GM19239 (cell line): ENCODE results near the gene MAP1S.
A peak's percentile ranks its signal among the peaks of the same experiment; 100 is the strongest.
"Not testable (repeated sequence)": the region's sequence is repeated elsewhere in the genome, so short reads cannot be mapped to it uniquely, and the experiment has no call there.

ENCODE experiments used
- DNase-seq: peaks from one replicate; pipeline ENCODE4 v3.0.0; 2011; ENCODE audit warnings: low spot score; ENCODE audit not compliant: insufficient read length
- FAIRE-seq: peaks from 2 replicates; lab custom pipeline; 2011; peaks lifted over from hg19 to GRCh38; lab: Jason Lieb, UNC

The MAP1S gene

DNA sequence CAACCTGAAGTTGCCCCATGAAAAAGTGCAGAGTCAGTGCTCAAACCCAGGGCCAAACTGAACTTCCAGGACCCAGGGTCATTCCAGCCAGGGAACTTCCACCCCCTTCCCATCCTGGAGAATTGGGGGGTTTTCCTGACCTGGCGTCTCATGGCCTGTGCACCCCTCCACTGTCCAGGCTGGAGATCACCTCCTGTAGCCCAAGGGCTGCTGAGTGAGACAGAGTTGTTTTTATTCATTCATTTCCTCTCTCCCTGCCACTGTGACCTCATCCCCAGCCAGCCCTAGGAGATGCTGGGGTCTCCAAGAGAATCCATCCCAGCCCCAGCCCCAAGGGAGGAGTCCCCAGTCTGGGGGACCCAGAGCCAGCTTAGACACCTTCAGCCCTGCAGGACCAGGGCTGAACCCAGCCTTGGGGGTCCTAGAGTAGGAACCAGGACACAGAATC, 36.2 kb downstream of the MAP1S start:
- FAIRE-seq (no peak), DNase-seq (no peak)

DNA sequence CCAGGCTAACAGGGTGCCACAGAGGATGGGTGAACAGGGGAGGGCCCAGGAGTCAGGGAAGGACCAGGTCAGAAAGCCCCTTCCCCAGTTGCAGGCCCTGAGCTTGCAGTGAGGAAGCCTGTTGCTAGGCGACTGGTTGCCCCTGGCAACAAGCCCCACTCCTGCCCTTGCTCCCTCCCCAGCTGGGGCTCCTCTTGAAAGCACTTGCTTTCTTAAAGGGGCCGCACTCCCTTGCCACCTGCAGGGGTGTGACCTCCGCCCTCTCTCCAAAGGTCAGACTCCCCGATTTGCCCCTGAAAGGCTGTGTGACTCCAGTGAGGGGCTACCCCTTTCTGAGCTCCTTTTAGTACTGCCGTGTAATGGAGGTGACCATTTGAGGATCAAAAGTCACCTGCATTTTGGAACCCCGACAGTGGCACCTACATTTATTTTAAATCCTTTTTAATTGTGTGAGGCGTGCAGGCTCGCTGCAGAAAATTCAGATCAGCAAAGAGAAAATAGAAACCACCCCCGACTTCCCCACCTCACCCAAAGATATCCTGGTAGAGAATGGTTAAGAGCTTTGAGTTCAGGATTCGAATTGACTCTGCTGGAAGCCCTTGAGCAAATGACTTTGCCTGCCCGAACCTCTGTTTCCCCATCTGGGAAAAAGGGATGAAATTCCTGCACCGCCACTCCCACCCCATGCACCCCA, 36.8 kb downstream of the MAP1S start:
- DNase-seq, result no peak
- no peak for FAIRE-seq

DNA sequence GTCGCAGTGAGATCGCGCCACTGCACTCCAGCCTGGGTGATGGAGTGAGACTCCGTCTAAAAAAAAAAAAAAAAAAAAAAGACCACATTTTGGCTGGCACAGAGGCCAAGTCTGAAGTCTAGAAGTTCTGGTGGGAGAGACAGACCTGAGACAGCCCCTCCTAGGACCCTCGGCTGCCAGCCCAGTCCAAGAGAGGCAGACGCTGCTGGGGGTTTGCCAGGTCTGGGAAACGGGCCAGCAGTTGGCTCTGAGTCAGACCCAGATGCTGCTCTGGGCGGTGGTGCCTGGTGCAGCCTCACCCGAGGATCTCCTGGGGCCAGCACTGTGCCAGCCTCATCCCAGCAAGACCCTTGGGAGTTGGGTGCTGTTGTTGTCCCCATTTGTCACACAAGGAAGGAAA, 37.8 kb downstream of the MAP1S start:
- DNase-seq (no peak), FAIRE-seq (no peak)

DNA sequence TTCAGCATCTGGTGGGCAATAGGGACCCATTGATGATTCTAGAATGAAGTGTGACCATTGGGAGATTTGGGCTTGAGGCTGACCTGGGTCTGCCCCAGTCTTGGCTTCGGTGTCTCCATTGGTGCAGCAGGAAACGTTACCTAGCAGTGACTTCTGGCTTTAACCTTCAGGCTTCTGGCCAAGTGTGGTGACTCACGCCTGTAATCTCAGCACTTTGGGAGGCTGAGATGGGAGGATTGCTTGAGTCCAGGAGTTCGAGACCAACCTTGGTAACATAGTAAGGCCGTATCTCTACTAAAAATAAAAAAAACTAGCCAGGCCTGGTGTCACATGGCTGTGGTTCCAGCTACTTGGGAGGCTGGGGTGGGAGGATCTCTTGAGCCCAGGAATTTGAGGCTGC, 39.2 kb downstream of the MAP1S start:
- FAIRE-seq (no peak), DNase-seq (no peak)

DNA sequence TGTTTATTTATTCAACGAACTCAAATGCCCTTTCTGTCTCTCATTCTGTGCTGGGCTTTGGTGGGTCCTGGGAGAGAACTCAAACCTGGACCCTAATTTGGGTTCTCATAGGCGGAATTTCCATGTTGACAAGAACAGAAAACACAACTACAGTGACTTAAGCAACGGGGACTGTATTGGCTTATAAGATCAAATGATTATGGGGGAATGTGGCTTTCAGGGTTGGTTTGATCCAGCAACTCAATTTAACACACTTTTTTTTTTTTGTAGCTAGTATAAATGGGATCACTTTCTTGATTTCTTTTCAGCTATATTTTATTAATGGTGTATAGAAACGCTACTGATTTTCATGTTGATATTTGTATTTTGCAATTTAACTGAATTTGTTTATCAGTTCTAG, 41.9 kb downstream of the MAP1S start:
- DNase-seq, result no peak
- FAIRE-seq, result no peak

DNA sequence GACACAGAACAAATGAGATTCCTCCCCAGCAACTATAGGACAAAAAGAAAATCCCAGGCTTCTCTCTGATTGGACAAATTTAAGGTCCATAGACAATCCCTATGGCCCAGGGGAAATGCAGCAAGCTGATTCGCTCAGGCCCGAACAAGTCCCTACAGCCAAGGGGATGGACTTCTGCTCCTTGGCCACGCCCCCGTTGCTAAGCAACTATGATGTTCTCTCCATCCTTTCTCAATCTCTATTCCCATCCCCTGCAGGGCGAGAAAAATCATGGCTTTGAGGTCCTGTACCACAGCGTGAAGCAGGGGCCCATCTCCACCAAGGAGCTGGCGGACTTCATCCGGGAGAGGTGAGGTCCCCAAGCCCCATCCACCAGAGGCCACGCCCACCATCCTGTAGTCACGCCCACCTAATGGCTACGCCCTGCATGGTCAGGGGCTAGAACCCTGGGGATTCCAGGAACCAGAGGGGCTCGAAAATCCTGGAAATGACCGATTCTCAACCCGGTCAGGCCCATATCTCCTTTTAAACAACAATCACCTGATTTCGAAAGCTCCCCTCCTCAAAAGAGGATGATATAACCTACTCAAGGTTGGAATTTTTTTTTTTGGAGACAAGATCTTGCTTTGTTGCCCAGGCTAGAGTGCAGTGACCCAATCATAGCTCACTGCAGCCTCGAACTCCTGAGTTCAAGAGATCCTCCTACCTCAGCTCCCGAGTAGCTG, 43.4 kb downstream of the MAP1S start:
- DNase-seq (no peak), FAIRE-seq (peak; percentile 60)

DNA sequence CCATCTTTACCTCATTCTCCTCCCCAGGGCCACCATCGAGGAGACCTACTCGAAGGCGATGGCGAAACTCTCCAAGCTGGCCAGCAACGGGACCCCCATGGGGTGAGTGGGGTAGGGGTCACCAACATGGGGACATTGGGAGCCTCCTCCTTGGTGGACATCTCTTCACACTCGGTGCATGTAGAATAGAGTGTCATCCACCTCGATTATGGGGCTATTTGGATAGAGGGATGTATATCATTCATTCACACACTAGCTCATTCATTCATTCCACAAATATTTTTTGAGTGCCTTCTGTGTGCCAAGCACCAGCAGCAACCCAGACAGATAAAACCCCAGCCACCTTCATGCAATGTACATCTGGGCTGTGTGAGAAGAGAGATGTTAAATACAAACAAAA, 45.1 kb downstream of the MAP1S start:
- DNase-seq (no peak), FAIRE-seq (no peak)

DNA sequence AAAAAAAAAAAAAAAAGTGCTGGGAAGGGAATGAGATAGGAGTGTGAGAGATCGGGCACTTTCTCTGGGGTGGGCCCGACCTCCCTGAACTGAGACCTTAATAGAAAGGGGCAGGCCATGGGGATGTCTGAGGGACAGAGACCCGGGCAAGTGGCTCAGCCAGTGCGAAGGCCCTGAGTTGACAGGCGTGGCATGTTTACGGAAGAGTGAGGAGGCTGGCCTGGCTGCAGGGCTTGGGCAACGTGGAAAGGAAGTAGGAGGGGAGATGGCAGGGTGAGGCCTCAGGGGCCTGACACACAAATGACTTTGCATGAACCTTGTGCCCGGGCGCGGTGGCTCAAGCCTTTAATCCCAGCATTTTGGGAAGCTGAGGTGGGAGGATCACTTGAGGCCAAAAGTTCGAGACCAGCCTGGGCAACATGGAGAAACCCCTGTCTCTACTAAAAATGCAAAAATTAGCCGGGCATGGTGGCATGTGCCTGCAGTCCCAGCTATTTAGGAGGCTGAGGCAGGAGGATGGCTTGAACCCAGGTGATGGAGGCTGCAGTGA, 45.9 kb downstream of the MAP1S start:
- no peak for FAIRE-seq
- DNase-seq, result no peak

DNA sequence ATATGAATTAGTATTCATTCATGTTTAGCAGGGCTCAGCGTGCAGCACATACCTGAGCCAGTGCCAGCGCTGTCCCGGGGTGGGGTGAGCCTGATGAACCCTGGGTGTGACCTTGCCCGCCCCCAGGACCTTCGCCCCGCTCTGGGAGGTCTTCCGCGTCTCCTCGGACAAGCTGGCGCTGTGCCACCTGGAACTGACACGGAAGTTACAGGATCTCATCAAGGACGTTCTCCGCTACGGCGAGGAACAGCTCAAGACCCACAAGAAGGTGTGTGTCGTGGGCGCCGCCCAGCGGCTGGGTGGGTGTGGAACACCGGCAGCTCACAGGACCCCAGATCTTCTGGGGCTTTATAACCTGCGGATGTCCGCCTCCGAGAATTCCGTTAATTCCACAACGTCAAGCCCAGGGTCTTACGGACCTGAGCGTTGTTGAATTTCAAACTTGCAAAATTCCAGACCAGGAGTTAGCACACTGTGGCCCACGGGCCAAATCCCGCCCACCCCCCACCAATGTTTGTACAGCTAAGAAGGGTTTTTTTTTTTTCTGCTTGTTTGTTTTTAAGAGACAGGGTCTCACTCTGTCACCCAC, 47.4 kb downstream of the MAP1S start:
- FAIRE-seq, result peak; percentile 89
- no peak for DNase-seq

DNA sequence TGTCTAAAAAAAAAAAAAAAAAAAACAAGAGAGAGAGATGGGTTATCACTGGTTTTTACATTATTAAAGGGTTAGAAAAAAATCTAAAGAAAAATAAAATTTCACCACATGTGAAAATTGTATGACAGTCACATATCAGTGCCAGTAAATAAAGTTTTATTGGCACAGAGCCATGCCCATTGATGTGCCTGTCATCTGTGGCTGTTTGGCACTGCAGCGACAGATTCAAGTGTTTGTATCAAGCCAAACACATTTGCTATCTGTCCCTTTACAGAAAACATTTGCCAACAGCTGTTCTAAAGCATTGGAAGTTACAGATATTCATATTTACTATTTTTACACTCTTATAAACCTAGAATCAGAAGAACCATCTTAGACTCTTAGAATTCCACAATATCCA, 48.3 kb downstream of the MAP1S start:
- FAIRE-seq (no peak), DNase-seq (no peak)

DNA sequence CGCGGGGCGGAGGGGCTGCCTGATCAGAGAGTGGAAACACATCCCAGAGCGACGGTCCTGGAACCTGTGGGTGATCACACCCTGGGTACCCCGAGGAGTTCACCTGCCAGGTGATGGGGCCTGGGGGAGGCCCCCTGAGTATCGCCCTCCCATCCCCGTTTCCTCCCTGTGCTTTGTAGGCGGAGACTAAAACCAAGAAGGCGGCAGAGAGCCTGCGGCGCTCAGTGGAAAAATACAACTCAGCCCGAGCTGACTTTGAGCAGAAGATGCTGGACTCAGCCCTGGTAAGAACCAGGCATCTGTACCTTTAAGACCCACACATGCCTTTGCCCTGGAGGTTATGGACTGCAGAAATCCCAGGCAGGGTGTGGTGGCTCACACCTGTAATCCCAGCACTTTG, 51.3 kb downstream of the MAP1S start:
- DNase-seq (no peak), FAIRE-seq (no peak)

DNA sequence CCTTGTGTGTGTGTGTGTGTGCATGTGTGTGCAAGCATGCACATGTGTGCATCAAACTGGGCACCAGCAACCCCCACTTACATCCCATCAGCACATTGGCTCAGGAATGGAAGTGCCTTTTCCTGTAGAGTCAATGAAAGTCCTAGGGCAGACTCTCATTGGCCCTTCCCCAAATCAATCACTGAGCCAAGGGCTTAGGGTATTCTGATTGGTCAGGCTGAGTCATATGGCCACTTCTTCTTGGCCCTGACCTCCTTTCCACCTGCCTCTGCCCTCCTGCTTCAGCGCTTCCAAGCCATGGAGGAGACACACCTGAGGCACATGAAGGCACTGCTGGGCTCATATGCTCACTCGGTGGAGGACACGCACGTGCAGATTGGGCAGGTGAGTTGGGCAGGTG, 52.9 kb downstream of the MAP1S start:
- no peak for DNase-seq
- no peak for FAIRE-seq

DNA sequence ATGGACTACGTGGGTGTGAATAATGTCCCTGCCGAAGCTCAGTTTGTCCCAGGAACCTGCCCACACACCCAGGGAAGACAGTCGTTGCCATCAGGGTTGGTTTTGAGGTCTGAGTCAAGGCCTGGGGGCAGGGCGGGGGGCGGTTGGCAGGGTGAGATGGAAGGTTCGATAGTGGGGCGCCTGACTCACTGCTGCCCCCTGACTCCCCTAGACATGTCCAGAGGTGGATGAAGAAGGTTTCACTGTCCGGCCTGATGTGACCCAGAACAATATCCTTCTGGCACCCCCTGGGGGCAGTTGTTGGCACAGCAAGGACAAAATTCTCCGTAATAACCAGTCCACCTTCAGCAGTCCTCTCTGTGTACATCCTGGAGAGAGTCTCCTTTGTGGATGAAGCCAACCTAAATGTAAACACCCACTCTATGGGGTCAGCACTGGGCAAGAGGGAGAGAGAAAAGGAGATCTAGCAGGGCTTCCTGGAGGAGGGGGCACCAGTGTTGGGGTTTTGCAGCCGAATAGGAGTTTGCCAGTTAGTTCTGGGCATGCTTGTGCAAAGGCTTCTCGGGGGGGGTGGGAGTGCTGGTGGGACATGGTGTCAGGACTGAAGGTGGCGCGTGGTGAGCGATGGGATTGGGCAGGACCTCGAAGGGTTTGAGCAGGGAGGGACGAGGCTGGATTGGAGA, 56.1 kb downstream of the MAP1S start:
- FAIRE-seq (peak; percentile 39), DNase-seq (no peak)

DNA sequence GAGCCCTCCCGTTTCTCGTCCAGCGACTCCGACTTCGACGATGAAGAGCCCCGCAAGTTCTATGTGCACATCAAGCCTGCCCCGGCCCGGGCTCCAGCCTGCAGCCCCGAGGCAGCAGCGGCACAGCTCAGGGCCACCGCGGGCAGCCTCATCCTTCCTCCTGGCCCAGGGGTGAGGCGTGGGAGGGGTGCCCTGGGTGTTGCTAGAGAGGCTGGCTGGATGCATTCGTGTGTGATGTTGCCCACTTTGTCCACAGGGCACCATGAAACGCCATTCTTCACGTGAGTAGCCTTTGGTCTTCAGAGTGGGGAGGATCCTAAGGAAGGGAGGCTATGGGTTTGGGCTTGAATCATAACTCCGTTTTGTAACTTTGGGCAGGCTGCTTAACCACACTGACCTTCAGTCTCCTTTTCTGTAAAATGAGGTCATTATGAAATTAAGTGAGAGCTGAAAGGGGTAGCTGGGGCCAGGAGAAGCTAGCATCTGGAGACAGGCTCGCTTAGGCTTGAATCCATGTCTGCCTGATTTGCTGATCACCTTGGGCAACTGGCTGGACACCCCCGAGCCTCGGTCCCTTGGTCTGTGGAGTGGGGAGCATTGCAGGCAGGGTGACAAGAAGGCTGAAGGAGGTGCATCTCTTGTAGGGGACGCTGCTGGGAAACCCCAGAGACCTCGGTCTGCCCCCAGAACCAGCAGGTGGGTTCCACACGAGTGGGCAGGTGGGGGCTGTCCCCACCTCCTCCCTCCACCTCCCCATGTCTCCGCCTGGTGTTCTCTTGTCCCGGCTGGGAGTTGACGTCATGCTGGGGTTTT, 56.9 kb downstream of the MAP1S start:
- DNase-seq (peak; percentile 78), FAIRE-seq (peak; percentile 84)

DNA sequence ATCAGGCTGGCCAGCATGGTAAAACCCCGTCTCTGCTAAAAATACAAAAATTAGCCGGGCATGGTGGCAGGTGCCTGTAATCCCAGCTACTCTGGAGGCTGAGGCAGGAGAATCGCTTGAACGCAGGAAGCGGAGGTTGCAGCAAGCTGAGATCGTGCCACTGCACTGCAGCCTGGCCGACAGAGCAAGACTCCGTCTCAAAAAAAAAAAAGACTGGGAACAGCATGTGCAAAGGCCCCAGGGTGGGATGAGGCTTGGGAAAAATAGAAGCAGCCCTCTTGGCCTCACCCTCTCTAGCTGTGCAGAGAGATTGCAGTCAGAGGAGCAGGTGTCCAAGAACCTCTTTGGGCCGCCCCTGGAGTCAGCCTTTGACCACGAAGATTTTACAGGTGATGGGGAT, 58.6 kb downstream of the MAP1S start:
- FAIRE-seq, DNase-seq: not testable (repeated sequence)

DNA sequence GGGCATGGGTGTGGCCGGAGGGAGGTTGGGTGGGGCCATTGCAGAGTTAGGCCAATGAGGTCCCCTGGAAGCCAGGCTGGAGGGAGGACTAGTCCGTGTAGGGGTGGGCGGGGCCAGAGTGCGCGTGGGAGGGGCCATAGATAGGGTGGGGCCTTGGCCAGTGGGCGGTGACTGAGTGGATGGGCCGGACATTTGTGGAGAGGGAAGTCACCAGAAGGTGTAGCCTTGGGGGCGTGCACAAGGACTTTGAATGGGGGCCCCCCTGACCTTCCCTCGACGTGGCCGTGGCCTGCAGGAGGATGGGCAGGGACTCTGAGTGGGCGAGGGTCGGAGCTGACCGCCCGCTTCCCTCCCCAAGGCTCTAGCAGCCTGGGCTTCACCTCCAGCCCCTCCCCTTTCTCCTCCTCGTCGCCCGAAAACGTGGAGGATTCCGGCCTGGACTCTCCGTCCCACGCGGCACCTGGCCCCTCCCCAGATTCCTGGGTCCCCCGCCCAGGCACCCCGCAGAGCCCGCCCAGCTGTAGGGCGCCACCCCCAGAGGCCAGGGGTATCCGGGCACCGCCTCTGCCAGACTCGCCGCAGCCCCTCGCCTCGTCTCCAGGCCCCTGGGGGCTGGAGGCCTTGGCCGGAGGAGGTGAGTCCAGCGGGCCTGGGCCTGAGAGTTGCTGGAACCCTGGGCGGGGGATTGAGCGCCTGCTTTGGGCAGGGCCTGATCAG, 59.1 kb downstream of the MAP1S start:
- DNase-seq, result no peak
- FAIRE-seq, result no peak

DNA sequence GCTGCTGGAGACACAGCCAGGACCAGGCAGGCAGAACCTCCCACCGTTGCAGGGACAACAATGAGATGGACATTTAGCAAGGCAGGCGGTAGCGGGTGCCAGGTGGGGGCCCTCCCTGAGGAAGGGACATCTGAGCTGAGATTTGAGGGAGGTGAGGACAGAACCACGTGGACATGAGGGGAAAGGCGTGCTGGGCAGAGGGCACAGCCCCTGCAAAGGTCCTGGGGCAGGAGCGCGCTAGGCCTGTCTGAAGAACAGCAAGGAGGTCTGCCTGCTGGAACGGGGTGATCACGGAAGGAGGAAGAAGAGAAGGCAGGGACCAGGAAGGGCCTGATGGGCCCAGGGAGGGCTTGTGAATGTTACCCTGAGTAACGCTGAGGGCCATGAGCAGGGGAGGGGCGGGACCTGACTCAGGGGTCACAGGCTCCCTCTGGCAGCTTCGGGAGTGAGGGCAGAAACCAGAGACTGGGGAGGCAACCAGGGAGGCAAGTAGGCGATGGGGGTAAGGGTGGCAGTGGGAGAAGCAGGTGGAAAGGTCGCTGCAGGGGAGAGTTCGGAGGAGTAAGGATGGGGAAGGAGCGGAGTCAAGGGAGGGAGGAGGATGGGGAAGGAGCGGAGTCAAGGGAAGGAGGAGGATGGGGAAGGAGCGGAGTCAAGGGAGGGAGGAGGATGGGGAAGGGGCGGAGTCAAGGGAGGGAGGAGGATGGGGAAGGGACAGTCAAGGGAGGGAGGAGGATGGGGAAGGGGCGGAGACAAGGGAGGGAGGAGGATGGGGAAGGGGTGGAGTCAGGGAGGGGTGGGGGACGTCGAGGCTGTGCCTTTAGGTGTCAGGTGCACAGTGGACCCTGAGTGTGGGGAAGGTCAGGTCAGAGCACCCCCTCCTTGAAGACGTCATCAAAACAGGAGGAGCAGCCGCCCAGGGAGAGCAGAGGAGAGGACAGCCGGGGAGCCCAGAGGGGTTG, 60.0 kb downstream of the MAP1S start:
- no peak for DNase-seq
- FAIRE-seq, result no peak

DNA sequence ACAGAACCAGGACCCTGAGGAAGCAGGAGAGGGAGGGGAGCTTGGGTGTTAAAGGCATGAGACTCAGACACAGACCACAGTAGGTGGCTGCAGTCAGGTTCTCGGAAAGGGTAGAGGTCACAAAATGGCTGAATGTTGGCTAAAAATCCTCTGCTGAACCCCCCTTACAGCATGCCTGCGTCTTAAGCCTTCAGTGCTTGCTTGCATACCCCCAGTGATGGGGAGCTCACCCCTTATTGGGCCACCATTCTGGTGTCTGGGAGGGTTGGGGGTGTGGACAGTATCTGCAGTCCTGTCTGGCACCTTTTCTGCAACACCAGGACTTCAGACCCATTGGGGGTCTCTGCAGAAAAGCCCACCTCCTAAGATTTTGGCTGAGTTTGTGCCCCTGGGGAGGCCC, 61.5 kb downstream of the MAP1S start:
- DNase-seq (no peak), FAIRE-seq (no peak)
